ENCODE results near the gene CENPP.

GRCh38 chr9:92666236-92666635 lies 340.5 kb downstream of the CENPP start:
- no peak for TF ChIP-seq POLR2A (IDR thresholded peaks at IDR 0.05)
- TF ChIP-seq POLR2AphosphoS5 (IDR thresholded peaks at IDR 0.05; ENCODE audit: insufficient read depth in 1 of 2, low read depth in 1 of 2): no peak
- no peak for TF ChIP-seq CTCF (IDR thresholded peaks at IDR 0.05)

Measured in vagina (tissue), 2 donors.